ENCODE data around the gene FUBP3. TPM values are rescaled to one million over a fixed set of nuclear protein-coding genes. Genes with fewer than 3 reads are reported as not detected.

FUBP3 gene
- polyA plus RNA-seq, 1 experiment = 31.2 TPM

GRCh38 chr9:130659699-130660248 lies 80.4 kb downstream of the FUBP3 start:
- Histone ChIP-seq H3K4me3 (ENCODE audit: low read depth, low read length) (no peak overlapping the region), H3K27me3 (ENCODE audit: control insufficient read depth, insufficient read depth, low read length) (peaks cover 94% of the 10 kb centered on the region), H3K9me3 (ENCODE audit: control insufficient read depth, insufficient read depth, low read length) (peaks cover 9% of the 10 kb centered on the region; the same call in 1 of the 2 replicates), H3K27ac (ENCODE audit: low read depth, low read length) (no peak overlapping the region)
- DNase-seq (ENCODE audit: low read depth, low spot score) = no peak
- ChIA-PET POLR2A (no interaction called here), CTCF (no interaction called here)
- no peak for TF ChIP-seq CTCF (IDR thresholded peaks at IDR 0.05; ENCODE audit: low read depth, low read length)

DNA sequence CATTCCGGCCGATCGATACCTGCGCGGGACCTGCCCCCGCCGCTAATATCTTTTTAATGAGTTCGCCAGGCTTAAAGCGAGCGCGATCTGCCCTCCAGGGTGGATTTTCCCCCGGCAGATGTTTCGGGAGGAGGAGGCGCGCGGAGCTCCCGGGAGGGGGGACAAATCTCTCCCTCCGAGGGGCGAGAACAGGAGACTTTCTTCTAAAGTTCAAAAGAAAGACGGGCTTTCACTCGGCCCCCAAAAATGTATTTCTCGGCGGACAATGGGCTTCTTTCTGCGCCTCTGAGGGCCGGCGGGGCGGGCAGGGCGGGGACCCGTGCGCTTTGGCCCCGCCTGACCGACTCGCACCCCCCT lies 80.9 kb downstream of the FUBP3 start:
- Histone ChIP-seq H3K27me3 (ENCODE audit: control insufficient read depth, insufficient read depth, low read length) (peaks cover 94% of the 10 kb centered on the region), H3K4me3 (ENCODE audit: low read depth, low read length) (no peak overlapping the region), H3K27ac (ENCODE audit: low read depth, low read length) (no peak overlapping the region), H3K9me3 (ENCODE audit: control insufficient read depth, insufficient read depth, low read length) (peaks cover 9% of the 10 kb centered on the region; the same call in 1 of the 2 replicates)
- TF ChIP-seq CTCF (IDR thresholded peaks at IDR 0.05; ENCODE audit: low read depth, low read length) = no peak
- ChIA-PET POLR2A (no interaction called here), CTCF (no interaction called here)
- no peak for DNase-seq (ENCODE audit: low read depth, low spot score)

DNA sequence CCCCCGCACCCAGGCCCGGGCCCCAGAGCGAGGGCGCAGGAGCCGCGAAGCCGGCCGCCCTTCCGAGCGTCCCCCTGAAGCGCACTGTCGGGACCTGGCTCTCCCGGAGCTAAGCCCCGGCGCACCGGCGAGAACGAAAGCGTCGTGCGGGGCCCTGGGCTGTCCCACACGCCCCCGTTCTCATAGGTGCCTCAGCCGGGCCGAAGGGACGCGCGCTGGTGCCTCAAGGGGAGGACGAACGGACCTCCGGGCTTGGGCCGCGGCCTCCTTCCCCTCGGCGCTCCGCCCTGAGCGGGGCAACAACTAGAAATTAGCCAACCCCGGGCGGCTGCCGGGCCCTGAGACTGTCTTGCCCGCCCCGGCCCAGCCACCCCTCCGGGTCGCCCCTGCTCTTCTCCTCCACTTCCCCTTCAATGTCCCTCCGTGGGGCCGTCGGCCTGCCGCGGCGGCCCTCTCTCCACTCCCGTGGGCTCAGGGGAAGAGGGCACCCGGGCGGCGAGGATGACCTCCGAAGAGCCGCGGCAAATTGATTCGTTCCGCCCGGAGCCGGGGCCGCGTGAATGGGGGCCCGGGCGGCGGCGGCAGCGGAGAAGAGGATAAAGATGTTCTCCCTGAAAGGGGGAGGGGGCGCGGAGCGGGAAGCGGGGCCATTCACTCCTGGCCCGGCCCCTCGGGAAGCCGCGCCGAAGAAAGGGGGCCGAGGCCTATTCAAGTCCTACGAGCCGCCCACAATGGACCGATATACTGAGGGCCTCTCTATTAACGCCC lies 81.5 kb downstream of the FUBP3 start:
- TF ChIP-seq CTCF (IDR thresholded peaks at IDR 0.05; ENCODE audit: low read depth, low read length) = no peak
- no peak overlapping the region for H3K27ac ChIP-seq (ENCODE audit: low read depth, low read length)
- DNase-seq (ENCODE audit: low read depth, low spot score) = no peak
- ChIA-PET POLR2A (no interaction called here), CTCF (no interaction called here)
- peaks cover 12% of the 10 kb centered on the region; the same call in 1 of the 2 replicates for H3K9me3 ChIP-seq (ENCODE audit: control insufficient read depth, insufficient read depth, low read length)
- no peak overlapping the region; the same call in 1 of the 2 replicates for H3K4me3 ChIP-seq (ENCODE audit: low read depth, low read length)
- peaks cover 94% of the 10 kb centered on the region for H3K27me3 ChIP-seq (ENCODE audit: control insufficient read depth, insufficient read depth, low read length)

DNA sequence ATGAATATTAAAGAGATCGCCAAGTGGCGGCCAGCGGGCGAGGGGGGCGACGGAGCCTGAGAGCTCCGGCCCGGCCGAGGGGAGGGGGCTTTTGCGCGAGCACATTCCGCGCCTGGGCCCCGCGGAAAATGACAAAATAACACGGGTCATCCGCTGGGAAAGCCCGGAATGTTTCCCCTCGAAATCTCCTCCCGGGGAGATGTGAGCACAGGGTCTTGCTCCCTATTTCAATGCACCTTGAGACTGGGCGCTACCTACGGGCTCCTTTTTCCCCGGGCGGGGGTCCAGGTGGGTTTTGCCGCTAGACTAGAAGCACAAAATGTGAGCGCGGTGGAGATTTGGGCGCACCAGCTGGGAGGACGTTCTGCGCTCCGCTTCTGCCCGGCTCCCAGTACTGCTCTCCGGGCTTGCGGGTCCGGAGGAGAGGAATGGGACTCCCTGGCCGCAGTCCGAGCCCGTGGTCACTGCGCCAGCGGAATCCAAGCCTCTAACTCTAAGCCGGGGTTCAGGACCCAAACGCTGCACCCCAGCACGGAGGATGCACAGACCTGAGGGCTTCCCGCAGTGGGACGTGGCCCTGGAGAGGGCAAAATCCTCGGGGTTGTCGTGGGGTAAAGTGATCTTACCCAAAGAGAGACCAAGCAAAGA lies 82.2 kb downstream of the FUBP3 start:
- CTCF ChIA-PET = no interaction called here
- peaks cover 14% of the 10 kb centered on the region; the same call in 1 of the 2 replicates for H3K9me3 ChIP-seq (ENCODE audit: control insufficient read depth, insufficient read depth, low read length)
- DNase-seq (ENCODE audit: low read depth, low spot score) = no peak
- TF ChIP-seq CTCF (IDR thresholded peaks at IDR 0.05; ENCODE audit: low read depth, low read length) = no peak
- POLR2A ChIA-PET = no interaction called here
- H3K27me3 ChIP-seq (ENCODE audit: control insufficient read depth, insufficient read depth, low read length) = peaks cover 94% of the 10 kb centered on the region
- H3K4me3 ChIP-seq (ENCODE audit: low read depth, low read length) = no peak overlapping the region
- H3K27ac ChIP-seq (ENCODE audit: low read depth, low read length) = no peak overlapping the region

Data from AG04450 (cell line).